ENCODE measurements around the gene SPPL2A.

GRCh38 chr15:50751394-50751793, 14.1 kb downstream of the SPPL2A start:
- TF ChIP-seq EZH2 (IDR thresholded peaks at IDR 0.05; ENCODE audit: low read length, unreplicated experiment): no peak
- TF ChIP-seq, protein P1, sequence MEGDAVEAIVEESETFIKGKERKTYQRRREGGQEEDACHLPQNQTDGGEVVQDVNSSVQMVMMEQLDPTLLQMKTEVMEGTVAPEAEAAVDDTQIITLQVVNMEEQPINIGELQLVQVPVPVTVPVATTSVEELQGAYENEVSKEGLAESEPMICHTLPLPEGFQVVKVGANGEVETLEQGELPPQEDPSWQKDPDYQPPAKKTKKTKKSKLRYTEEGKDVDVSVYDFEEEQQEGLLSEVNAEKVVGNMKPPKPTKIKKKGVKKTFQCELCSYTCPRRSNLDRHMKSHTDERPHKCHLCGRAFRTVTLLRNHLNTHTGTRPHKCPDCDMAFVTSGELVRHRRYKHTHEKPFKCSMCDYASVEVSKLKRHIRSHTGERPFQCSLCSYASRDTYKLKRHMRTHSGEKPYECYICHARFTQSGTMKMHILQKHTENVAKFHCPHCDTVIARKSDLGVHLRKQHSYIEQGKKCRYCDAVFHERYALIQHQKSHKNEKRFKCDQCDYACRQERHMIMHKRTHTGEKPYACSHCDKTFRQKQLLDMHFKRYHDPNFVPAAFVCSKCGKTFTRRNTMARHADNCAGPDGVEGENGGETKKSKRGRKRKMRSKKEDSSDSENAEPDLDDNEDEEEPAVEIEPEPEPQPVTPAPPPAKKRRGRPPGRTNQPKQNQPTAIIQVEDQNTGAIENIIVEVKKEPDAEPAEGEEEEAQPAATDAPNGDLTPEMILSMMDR (conservative IDR thresholded peaks at IDR 0.05; ENCODE audit: low read depth, low read length): no peak
- TF ChIP-seq EZH2phosphoT487 (IDR thresholded peaks at IDR 0.05; ENCODE audit: borderline replicate concordance, low read length): no peak

Data from PC-3 (cell line).